ENCODE measurements around the gene TOR1AIP2.
A peak's percentile ranks its signal among the peaks of the same experiment; 100 is the strongest.
"Not testable (repeated sequence)": the region's sequence is repeated elsewhere in the genome, so short reads cannot be mapped to it uniquely, and the experiment has no call there.

TOR1AIP2 gene

GRCh38 chr1:179875596-179876299 is 1.9 kb downstream of the TOR1AIP2 start:
- DNase-seq, result no peak

GRCh38 chr1:179873438-179873851 is 4.2 kb downstream of the TOR1AIP2 start:
- DNase-seq, result no peak

GRCh38 chr1:179872558-179872957 is 5.0 kb downstream of the TOR1AIP2 start:
- no peak for DNase-seq

GRCh38 chr1:179871940-179872339 is 5.7 kb downstream of the TOR1AIP2 start:
- DNase-seq, result no peak

- no peak for DNase-seq
Observed at GRCh38 chr1:179870870-179871269, 6.7 kb downstream of the TOR1AIP2 start.

GRCh38 chr1:179867493-179868330 is 9.9 kb downstream of the TOR1AIP2 start:
- DNase-seq, result peak; percentile 80 to 87

- no peak for DNase-seq
Observed at GRCh38 chr1:179866616-179867015, 11.0 kb downstream of the TOR1AIP2 start.

GRCh38 chr1:179865377-179865776 is 12.2 kb downstream of the TOR1AIP2 start:
- DNase-seq, result no peak

GRCh38 chr1:179860652-179861051 is 17.0 kb downstream of the TOR1AIP2 start:
- no peak for DNase-seq

- DNase-seq, result no peak
Observed at GRCh38 chr1:179857009-179857408, 20.6 kb downstream of the TOR1AIP2 start.

- DNase-seq, result no peak
Observed at GRCh38 chr1:179856296-179856695, 21.3 kb downstream of the TOR1AIP2 start.

GRCh38 chr1:179855831-179856230 is 21.8 kb downstream of the TOR1AIP2 start:
- not testable (repeated sequence) for DNase-seq

- no peak for DNase-seq
Observed at GRCh38 chr1:179853102-179853501, 24.5 kb downstream of the TOR1AIP2 start.

GRCh38 chr1:179848233-179848632 is 29.4 kb downstream of the TOR1AIP2 start:
- DNase-seq, result no peak

- DNase-seq, result no peak
Observed at GRCh38 chr1:179840107-179840506, 37.5 kb downstream of the TOR1AIP2 start.

GRCh38 chr1:179836686-179837445 is 40.7 kb downstream of the TOR1AIP2 start:
- DNase-seq, result not testable (repeated sequence)

- no peak for DNase-seq
Observed at GRCh38 chr1:179831852-179832699, 45.5 kb downstream of the TOR1AIP2 start.

- DNase-seq, result no peak
Observed at GRCh38 chr1:179831225-179831624, 46.4 kb downstream of the TOR1AIP2 start.

- no peak for DNase-seq
Observed at GRCh38 chr1:179828554-179829110, 49.0 kb downstream of the TOR1AIP2 start.

GRCh38 chr1:179826626-179827280 is 50.9 kb downstream of the TOR1AIP2 start:
- no peak for DNase-seq

GRCh38 chr1:179825798-179826460 is 51.7 kb downstream of the TOR1AIP2 start:
- DNase-seq, result no peak

Measured in Kasumi-1 (cell line).